ENCODE data around the gene DHX34. TPM values are rescaled to one million over a fixed set of nuclear protein-coding genes. Genes with fewer than 3 reads are reported as not detected.
A peak's percentile ranks its signal among the peaks of the same experiment; 100 is the strongest.

Gene DHX34
- total RNA-seq, 1 experiment from 2014 or later: 38.2 TPM

- WGBS (ENCODE audit: extremely low coverage, insufficient read length, low lambda C conversion rate): no CpG with 5 or more reads among the region's 34 CpGs
- Histone ChIP-seq H3K27ac (ENCODE audit: insufficient read length, low read depth, low read length) (no peak overlapping the region), H3K23me2 (ENCODE audit: insufficient read length, low read depth, low read length, poor library complexity, severe bottlenecking) (peaks cover 26% of the 10 kb centered on the region), H3K79me1 (ENCODE audit: insufficient read depth, low read depth, low read length, poor library complexity, severe bottlenecking) (no peaks in the 10 kb centered on the region), H2BK12ac (ENCODE audit: insufficient read length, low read depth, low read length) (no peak overlapping the region), H4K20me1 (ENCODE audit: control insufficient read depth, insufficient read depth, insufficient read length) (no peaks in the 10 kb centered on the region), H3K4me2 (ENCODE audit: insufficient read depth, insufficient read length, low read length) (peak overlapping the region; percentile 62), H2BK5ac (ENCODE audit: insufficient read length, low read length) (no peak overlapping the region), H3K9ac (ENCODE audit: extremely low read depth, insufficient read length, low read length) (no peak overlapping the region), H3K56ac (ENCODE audit: insufficient read length, low read depth, low read length) (no peak overlapping the region), H3K18ac (ENCODE audit: insufficient read length, low read depth, low read length) (no peak overlapping the region), H3K79me2 (ENCODE audit: insufficient read depth, low read length) (no peaks in the 10 kb centered on the region), H2BK120ac (ENCODE audit: low read depth, low read length, poor library complexity, severe bottlenecking) (no peak overlapping the region), H2AFZ (ENCODE audit: low read length) (no peak overlapping the region), H4K91ac (ENCODE audit: insufficient read length, low read depth, low read length) (no peak overlapping the region), H2AK5ac (ENCODE audit: insufficient read length, low read length) (no peak overlapping the region), H4K5ac (ENCODE audit: insufficient read length, low read depth, low read length) (no peak overlapping the region), H3K27me3 (ENCODE audit: insufficient read depth, low read length) (peaks cover 28% of the 10 kb centered on the region; the same call in 1 of the 2 replicates), H2BK20ac (ENCODE audit: low read depth, low read length, poor library complexity, severe bottlenecking) (no peak overlapping the region), H3K4me1 (ENCODE audit: insufficient read depth, low read length) (peaks cover 5% of the 10 kb centered on the region; the same call in 1 of the 2 replicates), H3K4ac (ENCODE audit: low read depth, low read length) (no peak overlapping the region), H3T11ph (ENCODE audit: low read length) (no peak overlapping the region), H3K9me3 (ENCODE audit: control insufficient read depth, low read depth, low read length) (no peaks in the 10 kb centered on the region), H3K14ac (ENCODE audit: insufficient read depth, low read length) (no peak overlapping the region), H4K8ac (replicated peaks; ENCODE audit: insufficient read length, low read depth, low read length) (no peak overlapping the region), H2BK15ac (ENCODE audit: low read depth, low read length) (no peak overlapping the region), H3K23ac (ENCODE audit: insufficient read length, low read depth, low read length) (no peak overlapping the region)
- Mint-ChIP-seq H3K27ac (no peak overlapping the region; a peak in 1 of 7 replicates), H3K27me3 (ENCODE audit: low read depth) (peaks cover 59% of the 10 kb centered on the region), H3K4me1 (peaks cover 45 to 63% of the 10 kb centered on the region in 2 experiments), H3K9me3 (no peaks in the 10 kb centered on the region), H3K4me3 (peak overlapping the region; percentile 68 to 92), H3K36me3 (ENCODE audit: insufficient read depth in 1 of 3, low read depth in 3 of 3) (peaks cover 13 to 20% (median 15%) of the 10 kb centered on the region in 3 experiments)
- DNase-seq: no peak
- TF ChIP-seq, protein P1, sequence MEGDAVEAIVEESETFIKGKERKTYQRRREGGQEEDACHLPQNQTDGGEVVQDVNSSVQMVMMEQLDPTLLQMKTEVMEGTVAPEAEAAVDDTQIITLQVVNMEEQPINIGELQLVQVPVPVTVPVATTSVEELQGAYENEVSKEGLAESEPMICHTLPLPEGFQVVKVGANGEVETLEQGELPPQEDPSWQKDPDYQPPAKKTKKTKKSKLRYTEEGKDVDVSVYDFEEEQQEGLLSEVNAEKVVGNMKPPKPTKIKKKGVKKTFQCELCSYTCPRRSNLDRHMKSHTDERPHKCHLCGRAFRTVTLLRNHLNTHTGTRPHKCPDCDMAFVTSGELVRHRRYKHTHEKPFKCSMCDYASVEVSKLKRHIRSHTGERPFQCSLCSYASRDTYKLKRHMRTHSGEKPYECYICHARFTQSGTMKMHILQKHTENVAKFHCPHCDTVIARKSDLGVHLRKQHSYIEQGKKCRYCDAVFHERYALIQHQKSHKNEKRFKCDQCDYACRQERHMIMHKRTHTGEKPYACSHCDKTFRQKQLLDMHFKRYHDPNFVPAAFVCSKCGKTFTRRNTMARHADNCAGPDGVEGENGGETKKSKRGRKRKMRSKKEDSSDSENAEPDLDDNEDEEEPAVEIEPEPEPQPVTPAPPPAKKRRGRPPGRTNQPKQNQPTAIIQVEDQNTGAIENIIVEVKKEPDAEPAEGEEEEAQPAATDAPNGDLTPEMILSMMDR (conservative IDR thresholded peaks at IDR 0.05): no peak
Observed at GRCh38 chr19:47417746-47418691, 68.9 kb downstream of the DHX34 start.
